Suppressor macrophage treated with lipopolysaccharide for 1 hour (primary cell): ENCODE results near the gene RAVER2.

Source experiments
- DNase-seq, 3 donors: peaks; one replicate each; pipeline ENCODE4 v3.0.0-alpha.2; 2020 to 2022

Gene RAVER2

GRCh38 chr1:64847666-64848065, 102.8 kb downstream of the RAVER2 start:
- DNase-seq, result no peak

GRCh38 chr1:64848136-64848535, 103.3 kb downstream of the RAVER2 start:
- no peak for DNase-seq

- DNase-seq, result no peak
Observed at GRCh38 chr1:64848803-64849202, 103.9 kb downstream of the RAVER2 start.

DNA sequence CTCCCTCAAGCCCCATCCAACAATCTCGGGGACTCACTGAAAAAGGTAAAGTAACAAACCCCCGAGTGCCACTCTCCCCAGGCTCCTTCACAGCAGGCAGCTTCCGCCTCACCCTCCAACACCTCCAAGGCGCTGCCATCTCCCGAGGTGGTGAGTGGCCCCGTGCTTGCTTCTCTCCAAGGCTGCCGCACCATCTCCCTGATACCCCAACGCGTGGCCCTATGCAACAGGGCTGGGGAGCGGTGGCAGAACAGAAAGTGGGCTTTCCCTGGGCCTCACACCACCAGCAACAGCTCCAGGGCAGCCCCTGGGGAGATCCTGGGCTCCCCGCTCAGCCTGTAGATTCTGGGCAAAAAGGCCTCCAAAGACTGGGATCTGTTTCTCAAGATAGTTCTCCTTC, 105.1 kb downstream of the RAVER2 start:
- no peak for DNase-seq

DNA sequence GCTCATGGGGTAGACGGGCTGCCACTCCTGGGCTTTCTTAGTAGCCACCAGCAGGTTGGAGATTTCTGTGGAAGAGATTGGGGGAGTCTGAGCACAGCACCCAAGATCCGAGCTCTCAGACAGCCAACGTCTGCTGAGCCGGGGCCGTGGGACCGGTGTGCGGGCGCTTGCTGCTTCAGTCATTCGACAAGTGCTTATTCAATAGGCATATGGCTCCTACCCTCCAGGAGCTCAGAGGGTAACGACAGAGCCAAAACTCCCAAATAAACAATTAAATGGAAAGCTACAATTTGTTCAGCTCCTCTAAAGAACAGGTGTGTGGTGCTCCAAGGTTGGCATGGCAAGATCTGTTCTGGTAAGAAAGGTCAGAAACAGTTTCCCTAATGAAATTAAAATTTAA, 106.0 kb downstream of the RAVER2 start:
- no peak for DNase-seq

DNA sequence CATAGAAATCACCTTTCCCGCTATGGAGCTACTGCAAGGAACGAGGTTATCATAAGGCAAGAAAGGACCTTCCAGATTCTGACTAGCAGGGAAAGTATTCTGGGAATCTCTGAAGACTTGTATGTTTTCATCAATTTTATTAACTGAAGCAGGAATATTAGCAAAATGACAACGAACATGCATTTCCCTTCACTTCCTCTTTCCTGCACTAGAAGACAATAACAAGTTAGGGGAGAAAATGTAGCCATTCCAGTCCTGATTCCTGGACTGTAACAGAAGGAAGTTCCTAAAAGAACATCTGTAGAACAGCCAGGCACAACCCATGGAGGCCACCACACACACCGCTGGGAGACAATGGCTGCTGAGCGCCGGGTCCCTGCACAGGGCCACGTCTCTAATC, 106.8 kb downstream of the RAVER2 start:
- DNase-seq, result no peak

- DNase-seq, result no peak
Observed at GRCh38 chr1:64854674-64855073, 109.8 kb downstream of the RAVER2 start.

GRCh38 chr1:64855557-64855956, 110.7 kb downstream of the RAVER2 start:
- DNase-seq, result no peak

- DNase-seq, result peak in 2 of 3 donors; percentile 30 to 33
Observed at GRCh38 chr1:64856553-64856952, 111.7 kb downstream of the RAVER2 start.

DNA sequence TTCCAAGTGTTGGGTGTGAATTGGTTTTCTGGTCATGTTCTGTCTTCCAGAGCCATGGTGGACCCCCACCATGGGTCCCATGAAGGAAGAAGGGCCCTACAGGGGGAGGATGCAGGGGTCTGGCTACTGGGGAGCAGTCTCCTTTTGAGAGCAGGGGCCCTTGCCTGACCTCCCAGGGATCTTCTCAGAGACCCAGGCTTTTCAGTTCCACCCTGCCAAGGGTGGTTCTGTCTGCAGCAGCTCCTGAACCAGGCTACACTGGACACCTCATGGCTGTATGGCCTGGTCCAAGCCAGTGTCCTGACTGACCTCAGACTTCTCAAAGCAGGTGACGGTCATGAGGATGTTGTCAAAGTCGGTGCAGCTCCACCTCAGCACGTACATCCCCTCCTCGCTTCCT, 112.5 kb downstream of the RAVER2 start:
- no peak for DNase-seq

DNA sequence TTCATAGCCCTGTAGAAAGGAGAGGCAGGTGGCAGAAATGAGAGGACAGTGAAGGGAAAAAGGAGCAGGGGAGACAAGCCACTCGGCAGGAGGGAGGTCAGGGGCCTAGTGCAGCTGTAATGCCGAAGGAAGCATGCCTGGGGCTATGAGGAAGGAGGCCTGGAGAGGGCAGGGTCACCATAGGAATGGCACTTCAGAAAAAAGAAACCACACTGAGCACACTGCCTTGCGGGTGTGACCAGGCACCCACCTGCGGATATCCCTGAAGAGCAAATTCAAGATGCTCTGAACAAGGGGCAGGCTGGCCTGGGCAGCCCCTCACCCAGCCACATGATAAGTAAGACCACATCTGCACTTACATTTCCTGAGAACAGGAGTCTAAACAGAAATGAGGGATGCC, 116.7 kb downstream of the RAVER2 start:
- DNase-seq, result peak in 2 of 3 donors; percentile 15 to 17

GRCh38 chr1:64864018-64864940, 119.4 kb downstream of the RAVER2 start:
- DNase-seq, result peak; percentile 90 to 96 (median 94)

DNA sequence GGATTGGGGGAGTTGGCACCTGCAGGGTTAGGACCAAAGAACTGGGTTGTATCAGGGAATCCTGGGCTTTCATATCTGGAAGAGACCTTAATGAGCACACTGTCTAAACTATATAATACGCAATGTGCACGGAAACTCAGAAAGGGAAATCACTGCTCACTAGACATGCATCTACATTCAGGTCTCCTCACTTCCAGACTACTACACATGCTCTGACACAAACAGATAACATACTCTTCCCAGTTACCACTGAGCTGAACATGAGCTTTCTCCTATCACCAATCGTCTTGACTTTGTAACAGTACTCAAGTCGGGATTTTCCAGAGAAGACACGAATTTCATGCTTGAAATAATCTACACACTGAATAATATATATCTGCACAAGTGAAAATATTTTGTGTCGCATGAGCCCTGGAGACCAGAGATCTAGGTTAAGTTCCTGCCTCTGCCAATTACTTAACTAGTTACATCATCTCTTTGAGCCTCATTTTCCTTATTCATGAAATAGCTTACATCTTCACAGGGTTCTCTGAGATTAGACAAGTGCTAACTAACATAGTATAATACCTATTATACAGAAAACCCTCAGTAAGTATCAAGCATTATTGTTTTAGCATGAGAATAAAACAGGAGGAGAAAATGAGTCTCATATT, 120.4 kb downstream of the RAVER2 start:
- DNase-seq, result peak in 1 of 3 donors; percentile 35

GRCh38 chr1:64866689-64867088, 121.8 kb downstream of the RAVER2 start:
- DNase-seq, result no peak

- DNase-seq, result no peak
Observed at GRCh38 chr1:64867266-64867665, 122.4 kb downstream of the RAVER2 start.

DNA sequence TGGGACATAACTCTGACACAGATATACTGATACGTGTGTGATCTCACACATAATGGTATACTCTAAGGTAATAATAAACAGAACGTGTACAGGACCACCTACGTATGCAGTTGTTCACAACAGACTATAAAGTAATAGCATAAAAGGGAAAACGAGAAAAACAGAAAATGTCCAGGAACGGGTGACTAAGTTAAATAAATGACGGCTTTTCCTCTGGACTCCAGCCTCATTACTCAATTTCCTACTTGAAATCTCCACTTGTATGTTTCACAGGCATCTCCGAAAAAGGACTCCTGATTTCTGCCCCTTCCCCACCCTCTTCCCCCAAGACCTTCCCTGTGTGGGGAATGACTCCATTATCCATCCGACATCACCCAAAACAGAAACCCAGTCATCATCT, 126.4 kb downstream of the RAVER2 start:
- DNase-seq, result no peak

DNA sequence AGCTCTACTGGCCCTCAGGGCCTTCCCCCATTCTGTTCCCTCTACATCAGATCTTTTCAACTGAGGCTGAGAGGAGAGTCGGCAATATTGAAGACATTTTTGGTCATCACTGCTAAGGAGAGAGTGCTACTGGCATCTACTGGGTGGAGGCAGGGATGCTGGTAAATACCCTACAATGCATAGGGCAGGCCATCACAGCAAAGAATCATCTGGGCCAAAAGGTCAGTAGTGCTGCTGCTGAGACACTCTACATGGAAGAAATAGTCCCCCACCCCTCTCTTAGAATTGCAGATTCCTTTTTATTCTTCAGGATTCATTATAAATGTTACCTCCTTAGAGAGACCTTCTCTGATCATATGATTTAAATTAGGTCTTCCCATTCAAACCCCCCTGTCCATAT, 127.2 kb downstream of the RAVER2 start:
- no peak for DNase-seq

DNA sequence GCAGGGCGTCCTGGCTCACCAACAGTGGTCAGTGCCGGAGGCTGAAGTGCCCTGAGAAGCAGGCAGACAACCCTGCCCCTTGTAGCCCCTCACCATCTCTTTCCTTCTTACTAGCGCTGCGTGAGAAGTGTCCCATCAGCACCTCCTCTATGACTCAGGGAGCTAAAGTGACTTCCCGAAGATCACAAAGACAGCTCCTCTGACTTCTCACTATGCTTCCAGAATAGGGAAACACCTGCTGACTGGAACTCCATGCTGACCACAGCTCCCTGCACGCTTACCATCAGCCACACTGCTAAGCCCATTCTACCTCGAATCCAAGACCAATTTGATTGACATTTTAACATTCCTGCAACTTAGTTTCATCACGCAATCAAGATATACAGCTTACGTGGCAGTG, 128.7 kb downstream of the RAVER2 start:
- no peak for DNase-seq

DNA sequence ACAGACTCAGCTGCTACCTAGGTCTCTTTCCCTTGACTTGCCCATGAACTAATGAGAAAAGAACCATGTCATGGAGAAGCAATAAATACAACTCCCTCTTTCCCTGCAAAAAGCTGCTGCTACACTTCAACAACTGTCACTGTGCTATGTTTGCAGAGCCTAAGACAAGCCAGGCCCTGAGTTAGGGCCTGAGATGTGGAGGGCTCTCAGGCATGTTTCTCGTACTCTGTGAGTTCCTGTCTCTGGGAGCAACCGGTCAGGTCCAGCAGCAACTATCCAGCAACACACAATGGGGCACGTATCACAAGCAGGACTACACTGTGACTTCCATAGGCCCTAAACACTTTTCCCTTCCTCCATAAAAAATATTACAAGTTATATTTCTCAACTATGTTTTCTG, 129.8 kb downstream of the RAVER2 start:
- DNase-seq, result no peak

GRCh38 chr1:64875101-64875500, 130.2 kb downstream of the RAVER2 start:
- no peak for DNase-seq

DNA sequence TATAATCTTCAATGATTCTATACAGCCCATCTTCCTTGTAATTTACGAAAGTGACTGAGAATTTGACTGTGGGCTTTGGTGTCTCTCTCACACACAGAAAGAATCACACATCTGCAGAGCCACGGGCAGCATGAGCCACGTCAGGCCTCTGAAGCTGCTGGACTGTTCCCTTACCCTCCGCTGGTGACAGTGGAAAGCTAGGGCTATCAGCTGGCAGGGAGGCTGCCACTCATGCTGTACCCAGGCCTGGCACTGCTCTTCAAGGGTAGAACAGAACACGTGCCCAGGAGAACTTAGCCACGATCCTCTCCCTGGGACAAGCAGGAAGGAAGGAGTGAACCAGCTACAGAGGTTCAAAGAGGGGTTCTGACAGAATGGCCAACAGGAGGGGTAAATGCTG, 130.7 kb downstream of the RAVER2 start:
- no peak for DNase-seq

DNA sequence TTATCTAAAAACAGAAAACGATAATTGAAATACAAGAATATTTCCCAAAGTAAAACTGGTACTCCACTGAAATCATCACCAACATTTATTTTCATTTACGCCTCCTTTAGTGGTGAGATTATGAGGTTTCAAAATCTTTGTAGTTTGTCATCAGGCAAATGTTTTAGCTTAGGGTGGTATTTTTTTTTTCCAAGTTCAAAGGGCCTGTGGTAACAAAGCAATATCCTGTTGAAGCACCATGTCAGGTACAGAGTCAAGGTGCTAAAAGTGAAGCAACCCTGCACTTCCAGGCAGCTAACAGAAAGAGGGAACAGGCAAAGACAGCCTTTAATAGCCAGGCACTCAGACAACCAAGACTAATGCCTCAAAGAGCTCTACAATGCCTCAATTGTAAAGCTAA, 132.3 kb downstream of the RAVER2 start:
- DNase-seq, result no peak

- no peak for DNase-seq
Observed at GRCh38 chr1:64877598-64877997, 132.7 kb downstream of the RAVER2 start.

- DNase-seq, result no peak
Observed at GRCh38 chr1:64878090-64878489, 133.2 kb downstream of the RAVER2 start.
